Prostate gland (tissue), 2 donors: ENCODE data around the gene RPTOR. TPM values are rescaled to one million over a fixed set of nuclear protein-coding genes. Genes with fewer than 3 reads are reported as not detected.

Experiments
- DNase-seq: peaks from one replicate; pipeline ENCODE4 v3.0.0-alpha.2; 2019; ENCODE audit warnings: low spot score
- H3K27ac ChIP-seq, 2 donors: fragments of 200-600 bp; sonication (generic); 2 replicates each; pipeline ENCODE4 v1.5.1; 2017 to 2019
- H3K27me3 ChIP-seq: fragments of 200-600 bp; sonication (generic); replicated peaks from 2 replicates; pipeline ENCODE4 v1.5.1; 2019; ENCODE audit not compliant: insufficient read depth
- H3K36me3 ChIP-seq, 2 donors: fragments of 200-600 bp; sonication (generic); 1 replicate in 1 of 2; 2 replicates in 1 of 2; pipeline versions ENCODE4 v1.5.1 to v1.8.1; 2017 to 2019
- H3K4me1 ChIP-seq: fragments of 200-600 bp; sonication (generic); replicated peaks from 2 replicates; pipeline ENCODE4 v1.5.1; 2019
- H3K4me3 ChIP-seq, 2 donors: fragments of 200-600 bp; sonication (generic); 2 replicates each; pipeline ENCODE4 v1.5.1; 2017 to 2019
- H3K9me3 ChIP-seq: fragments of 200-600 bp; sonication (generic); 2 replicates; pipeline ENCODE4 v1.5.1; 2017
- POLR2A ChIP-seq: fragments of 450-650 bp; IDR thresholded peaks from one replicate; pipeline ENCODE4 v1.6.1; 2016; ENCODE audit warnings: antibody characterized with exemption, mild to moderate bottlenecking
- POLR2AphosphoS5 ChIP-seq: sonication (generic); formaldehyde crosslinking; IDR thresholded peaks from one replicate; pipeline ENCODE4 v1.6.1; 2017; ENCODE audit warnings: antibody characterized with exemption
- WGBS: methylation state at CpG from one replicate; pipeline ENCODE4 v1.1.5; 2018; 5-methylcytosine and 5-hydroxymethylcytosine counted together
- intact Hi-C: fragments of 100-400 bp; cut with DNase I; formaldehyde crosslinking; loops from one replicate; pipeline ENCODE4 v1.14.2; 2022
- total RNA-seq, 2 donors: library from RNA; depleted of rRNA; stranded (reverse); fragments of >200 nt; gene quantifications; one replicate each; pipeline ENCODE4 v1.1.0, GENCODE V29; 2016
- TF ChIP-seq, protein P1 (sequence below), 4 experiments: fragments of 200-600 bp in 2 of 4; fragments of 450-650 bp in 2 of 4; sonication (generic) in 2 of 4; IDR thresholded peaks; 1 replicate in 3 of 4; 2 replicates in 1 of 4; pipeline ENCODE4 v1.5.1; 2016 to 2019; ENCODE audit warnings: antibody characterized with exemption in 4 of 4, mild to moderate bottlenecking in 2 of 4, moderate library complexity in 2 of 4

RPTOR gene
- total RNA-seq, 2 donors from 2014 or later, result 30.3 to 62.5 TPM

- WGBS, result 34% methylated on average over 7 of the region's 7 CpGs
- Histone ChIP-seq H3K27me3 (no peaks in the 10 kb centered on the region), H3K4me3 (no peak overlapping the region), H3K36me3 (no peaks in the 10 kb centered on the region), H3K9me3 (no peaks in the 10 kb centered on the region), H3K27ac (no peak overlapping the region), H3K4me1 (no peaks in the 10 kb centered on the region)
- intact Hi-C loops, result no loop called here
- TF ChIP-seq, protein P1, sequence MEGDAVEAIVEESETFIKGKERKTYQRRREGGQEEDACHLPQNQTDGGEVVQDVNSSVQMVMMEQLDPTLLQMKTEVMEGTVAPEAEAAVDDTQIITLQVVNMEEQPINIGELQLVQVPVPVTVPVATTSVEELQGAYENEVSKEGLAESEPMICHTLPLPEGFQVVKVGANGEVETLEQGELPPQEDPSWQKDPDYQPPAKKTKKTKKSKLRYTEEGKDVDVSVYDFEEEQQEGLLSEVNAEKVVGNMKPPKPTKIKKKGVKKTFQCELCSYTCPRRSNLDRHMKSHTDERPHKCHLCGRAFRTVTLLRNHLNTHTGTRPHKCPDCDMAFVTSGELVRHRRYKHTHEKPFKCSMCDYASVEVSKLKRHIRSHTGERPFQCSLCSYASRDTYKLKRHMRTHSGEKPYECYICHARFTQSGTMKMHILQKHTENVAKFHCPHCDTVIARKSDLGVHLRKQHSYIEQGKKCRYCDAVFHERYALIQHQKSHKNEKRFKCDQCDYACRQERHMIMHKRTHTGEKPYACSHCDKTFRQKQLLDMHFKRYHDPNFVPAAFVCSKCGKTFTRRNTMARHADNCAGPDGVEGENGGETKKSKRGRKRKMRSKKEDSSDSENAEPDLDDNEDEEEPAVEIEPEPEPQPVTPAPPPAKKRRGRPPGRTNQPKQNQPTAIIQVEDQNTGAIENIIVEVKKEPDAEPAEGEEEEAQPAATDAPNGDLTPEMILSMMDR (IDR thresholded peaks at IDR 0.05), result no peak
- peak; percentile 17 for TF ChIP-seq POLR2AphosphoS5
- no peak for DNase-seq
Observed at GRCh38 chr17:80519091-80519781, 25.4 kb upstream of the RPTOR start.

- Histone ChIP-seq H3K27me3 (no peaks in the 10 kb centered on the region), H3K36me3 (no peaks in the 10 kb centered on the region), H3K4me1 (no peaks in the 10 kb centered on the region), H3K27ac (no peak overlapping the region), H3K9me3 (no peaks in the 10 kb centered on the region), H3K4me3 (no peak overlapping the region)
- TF ChIP-seq POLR2A (no peak), POLR2AphosphoS5 (no peak)
- TF ChIP-seq, protein P1 (IDR thresholded peaks at IDR 0.05), result no peak
- intact Hi-C loops, result no loop called here
- no peak for DNase-seq
- 48% methylated on average over 10 of the region's 10 CpGs for WGBS
Observed at GRCh38 chr17:80520810-80521455, 23.7 kb upstream of the RPTOR start.

DNA sequence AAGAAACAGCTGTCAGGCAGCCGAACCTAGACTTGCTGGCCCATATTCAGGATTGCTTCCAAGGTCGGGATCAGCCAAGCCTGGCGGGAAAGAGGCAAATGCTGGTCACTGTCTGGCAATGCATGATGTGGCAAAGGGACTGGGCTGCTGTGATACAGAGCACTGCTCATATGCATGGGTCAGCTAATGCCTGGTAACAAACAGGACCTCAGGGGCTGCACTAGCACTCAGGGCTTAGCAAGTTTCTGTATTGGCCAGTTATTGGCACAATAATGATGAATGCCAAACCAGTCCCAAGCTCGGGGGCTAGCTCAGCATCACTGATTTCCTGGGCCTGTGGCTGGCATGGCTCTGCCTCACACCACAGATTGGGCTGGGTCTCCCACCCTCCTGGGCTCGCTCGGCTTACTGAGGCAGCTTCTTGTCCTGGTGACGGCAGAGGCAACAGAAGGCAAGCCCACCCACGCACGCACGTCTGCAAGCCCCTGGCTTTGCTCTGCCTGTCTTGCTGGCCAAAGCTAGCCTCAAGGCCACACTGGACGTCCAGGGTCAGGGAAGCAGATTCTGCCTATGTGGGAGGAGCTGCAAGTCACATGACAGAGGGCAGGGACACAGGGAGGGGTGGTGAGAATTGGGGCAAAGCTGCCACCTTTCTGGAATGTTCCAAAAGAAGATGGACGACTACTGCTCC lies 21.4 kb upstream of the RPTOR start:
- Histone ChIP-seq H3K9me3 (no peaks in the 10 kb centered on the region), H3K36me3 (no peaks in the 10 kb centered on the region), H3K4me1 (no peaks in the 10 kb centered on the region), H3K4me3 (no peak overlapping the region), H3K27ac (no peak overlapping the region), H3K27me3 (no peaks in the 10 kb centered on the region)
- intact Hi-C loops, result no loop called here
- TF ChIP-seq POLR2A, result no peak
- TF ChIP-seq, protein P1 (IDR thresholded peaks at IDR 0.05), result no peak
- no peak for TF ChIP-seq POLR2AphosphoS5
- no peak for DNase-seq
- 81% methylated on average over 11 of the region's 12 CpGs for WGBS

GRCh38 chr17:80523956-80524712 lies 20.5 kb upstream of the RPTOR start:
- Histone ChIP-seq H3K36me3 (no peaks in the 10 kb centered on the region), H3K4me3 (no peak overlapping the region), H3K9me3 (no peaks in the 10 kb centered on the region), H3K4me1 (no peaks in the 10 kb centered on the region), H3K27ac (no peak overlapping the region), H3K27me3 (no peaks in the 10 kb centered on the region)
- DNase-seq, result no peak
- 42% methylated on average over 16 of the region's 16 CpGs for WGBS
- TF ChIP-seq POLR2A (no peak), POLR2AphosphoS5 (no peak)
- TF ChIP-seq, protein P1 (IDR thresholded peaks at IDR 0.05), result no peak
- intact Hi-C loops, result no loop called here
